IMR-90 (cell line): Measurements from ENCODE around the gene MEN1. TPM values are rescaled to one million over a fixed set of nuclear protein-coding genes. Genes with fewer than 3 reads are reported as not detected.

Experiments
- ATAC-seq: fragments of 200-7000 bp; cut with Tn5 transposase; 2 replicates; pipeline ENCODE4 v1.9.1; 2020; ENCODE audit warnings: low read depth, mild to moderate bottlenecking, moderate library complexity
- BruUV-seq: library from RNA; stranded (reverse); fragments of 400-500 nt; replicated peaks from 2 replicates; lab custom pipeline; 2021; lab: Mats Ljungman, UMichigan
- CTCF ChIA-PET: fragments of 300-600 bp; formaldehyde crosslinking; extraction: SDS; loops from one replicate; lab custom pipeline; 2021; ENCODE audit warnings: antibody characterized with exemption; lab: Yijun Ruan, JAX
- POLR2A ChIA-PET: fragments of 300-600 bp; sonication (Branson Sonifier 250); formaldehyde crosslinking; loops from one replicate; lab custom pipeline; 2022; ENCODE audit warnings: antibody characterized with exemption; ENCODE audit not compliant: unreplicated experiment; lab: Charles Lee
- DNase-seq: peaks from one replicate; pipeline ENCODE4 v3.0.0; 2013
- H2AFZ ChIP-seq: replicated peaks from 2 replicates; pipeline ENCODE3; 2013; ENCODE audit warnings: low read length, mild to moderate bottlenecking; ENCODE audit not compliant: poor library complexity
- H2AK5ac ChIP-seq: 2 replicates; pipeline ENCODE4 v1.6.1; 2013; ENCODE audit warnings: low read depth, low read length, inconsistent platforms
- H2AK9ac ChIP-seq: replicated peaks from 2 replicates; pipeline ENCODE3; 2013; ENCODE audit warnings: mild to moderate bottlenecking, low read depth, low read length, moderate library complexity; ENCODE audit not compliant: poor library complexity
- H2BK120ac ChIP-seq: 2 replicates; pipeline ENCODE4 v1.6.1; 2013; ENCODE audit warnings: low read depth, low read length, inconsistent platforms
- H2BK15ac ChIP-seq: 3 replicates; pipeline ENCODE4 v1.6.1; 2013; ENCODE audit warnings: low read depth, low read length, inconsistent platforms
- H2BK20ac ChIP-seq: 2 replicates; pipeline ENCODE4 v1.6.1; 2013; ENCODE audit warnings: low read depth, mild to moderate bottlenecking, inconsistent platforms, low read length, moderate library complexity
- H2BK5ac ChIP-seq: 2 replicates; pipeline ENCODE4 v1.6.1; 2013; ENCODE audit warnings: mild to moderate bottlenecking, low read depth, low read length, inconsistent platforms; ENCODE audit not compliant: poor library complexity, severe bottlenecking
- H3K14ac ChIP-seq: replicated peaks from 2 replicates; pipeline ENCODE4 v1.6.1; 2013; ENCODE audit warnings: low read depth, low read length, inconsistent platforms
- H3K18ac ChIP-seq: 2 replicates; pipeline ENCODE4 v1.6.1; 2013; ENCODE audit warnings: low read depth, low read length, control low read depth
- H3K23ac ChIP-seq: 2 replicates; pipeline ENCODE4 v1.6.1; 2013; ENCODE audit warnings: low read depth, low read length, inconsistent platforms
- H3K27ac ChIP-seq: 2 replicates; pipeline ENCODE4 v1.5.1; 2013; ENCODE audit warnings: mild to moderate bottlenecking, control low read depth, low read length; ENCODE audit not compliant: insufficient read depth
- H3K27me3 ChIP-seq: 2 replicates; pipeline ENCODE4 v1.6.1; 2013; ENCODE audit warnings: low read length; ENCODE audit not compliant: control insufficient read depth, insufficient read depth
- H3K36me3 ChIP-seq: 2 replicates; pipeline ENCODE4 v1.6.1; 2013; ENCODE audit warnings: low read length, mixed read lengths; ENCODE audit not compliant: control insufficient read depth, insufficient read depth
- H3K4ac ChIP-seq: 2 replicates; pipeline ENCODE4 v1.6.1; 2013; ENCODE audit warnings: low read depth, low read length, inconsistent platforms
- H3K4me1 ChIP-seq: 2 replicates; pipeline ENCODE4 v1.6.1; 2013; ENCODE audit warnings: low read length, mixed read lengths; ENCODE audit not compliant: control insufficient read depth, insufficient read depth
- H3K4me2 ChIP-seq: 2 replicates; pipeline ENCODE4 v1.6.1; 2013; ENCODE audit warnings: low read depth, mild to moderate bottlenecking, control low read depth, low read length, moderate library complexity
- H3K4me3 ChIP-seq: 2 replicates; pipeline ENCODE4 v1.5.1; 2013; ENCODE audit warnings: low read depth, mild to moderate bottlenecking, control low read depth, low read length, moderate library complexity; ENCODE audit not compliant: insufficient read depth
- H3K56ac ChIP-seq: 2 replicates; pipeline ENCODE4 v1.6.1; 2013; ENCODE audit warnings: low read length, inconsistent platforms; ENCODE audit not compliant: insufficient read depth; ENCODE audit errors: extremely low read depth
- H3K79me1 ChIP-seq, 2 experiments: 2 replicates each; pipeline ENCODE4 v1.6.1; 2013; ENCODE audit warnings: low read length in 2 of 2, inconsistent platforms in 1 of 2, low read depth in 1 of 2
- H3K9ac ChIP-seq: 2 replicates; pipeline ENCODE4 v1.6.1; 2013; ENCODE audit warnings: low read depth, low read length, control low read depth
- H3K9me1 ChIP-seq: 2 replicates; pipeline ENCODE4 v1.6.1; 2013; ENCODE audit warnings: low read length, inconsistent platforms; ENCODE audit not compliant: insufficient read depth
- H3K9me3 ChIP-seq: 2 replicates; pipeline ENCODE4 v1.6.1; 2013; ENCODE audit warnings: low read length; ENCODE audit not compliant: control insufficient read depth, insufficient read depth
- H4K20me1 ChIP-seq: 2 replicates; pipeline ENCODE4 v1.6.1; 2013; ENCODE audit warnings: low read length, inconsistent platforms; ENCODE audit not compliant: insufficient read depth
- H4K5ac ChIP-seq: 2 replicates; pipeline ENCODE4 v1.6.1; 2013; ENCODE audit warnings: mild to moderate bottlenecking, low read depth, low read length, control low read depth
- H4K8ac ChIP-seq, 2 experiments: 2 replicates each; pipeline ENCODE4 v1.6.1; 2013; ENCODE audit warnings: low read depth in 2 of 2, low read length in 2 of 2, control low read depth in 1 of 2, inconsistent platforms in 1 of 2
- H4K91ac ChIP-seq: 2 replicates; pipeline ENCODE4 v1.6.1; 2013; ENCODE audit warnings: low read depth, low read length, inconsistent platforms; ENCODE audit not compliant: insufficient read depth
- FOS ChIP-seq: fragments of 150-350 bp; IDR thresholded peaks from 2 replicates; pipeline ENCODE4 v1.6.1; 2016; ENCODE audit warnings: low read depth, low read length
- MAFK ChIP-seq: IDR thresholded peaks from 2 replicates; pipeline ENCODE4 v1.6.1; 2012; ENCODE audit warnings: low read depth, low read length, improper control_type of control experiment
- POLR2A ChIP-seq: IDR thresholded peaks from 2 replicates; pipeline ENCODE4 v1.6.1; 2012; ENCODE audit warnings: mild to moderate bottlenecking, low read depth, low read length
- RCOR1 ChIP-seq: IDR thresholded peaks from 2 replicates; pipeline ENCODE4 v1.6.1; 2012; ENCODE audit warnings: mild to moderate bottlenecking, low read length, improper control_type of control experiment; ENCODE audit not compliant: insufficient replicate concordance
- RFX5 ChIP-seq: IDR thresholded peaks from 2 replicates; pipeline ENCODE4 v1.8.0; 2012; ENCODE audit warnings: low read depth, mild to moderate bottlenecking, low read length, moderate library complexity
- USF2 ChIP-seq: fragments of 150-350 bp; IDR thresholded peaks from 2 replicates; pipeline ENCODE4 v1.6.1; 2017; ENCODE audit warnings: mild to moderate bottlenecking, antibody characterized with exemption, low read length, low read depth
- whole genome bisulfite sequencing, 2 experiments: methylation state at CpG; one replicate each; pipeline versions ENCODE4 v1.1.5 to v1.1.7; 2013; ENCODE audit warnings: missing lambda C conversion rate in 2 of 2; ENCODE audit not compliant: insufficient read length in 1 of 2; ENCODE audit errors: extremely low coverage in 2 of 2; 5-methylcytosine and 5-hydroxymethylcytosine counted together
- dilution Hi-C: fragments of 300-500 bp; cut with HindIII; formaldehyde crosslinking; loops from one replicate; pipeline ENCODE4 v1.14.3; 2018; ENCODE audit warnings: low sequenced_read_pairs; ENCODE audit not compliant: unreplicated experiment
- in situ Hi-C: fragments of 300-500 bp; cut with MboI; formaldehyde crosslinking; loops from 3 replicates; pipeline ENCODE4 v1.14.3; 2019; ENCODE audit warnings: low sequenced_read_pairs, inconsistent platforms, mixed read lengths
- intact Hi-C: fragments of 100-400 bp; cut with micrococcal nuclease; formaldehyde crosslinking; loops from 2 replicates; pipeline ENCODE4 v1.10.0; 2022
- polyA plus RNA-seq, 3 experiments: library from polyadenylated mRNA; depleted of rRNA; stranded (reverse); fragments of >200 nt; gene quantifications; 2 replicates each; pipeline ENCODE4 v1.2.3, GENCODE V29; 2012; ENCODE audit warnings: low replicate concordance in 1 of 3
- total RNA-seq: library from RNA; depleted of rRNA; stranded (reverse); fragments of >200 nt; gene quantifications from 2 replicates; pipeline ENCODE4 v1.2.3, GENCODE V29; 2012

MEN1 gene
- total and polyA plus RNA-seq, 2 of the 4 experiments (the other 2 are of a cell fraction) = 8.8 to 35.7 TPM

- Histone ChIP-seq H3K27ac (no peak overlapping the region), H3K4me3 (no peak overlapping the region), H4K8ac (no peak overlapping the region), H2BK5ac (no peak overlapping the region), H2AK5ac (no peak overlapping the region), H4K20me1 (no peaks in the 10 kb centered on the region), H2BK120ac (no peak overlapping the region), H3K9me3 (no peaks in the 10 kb centered on the region), H3K9me1 (no peaks in the 10 kb centered on the region), H3K56ac (no peak overlapping the region), H2AFZ (no peak overlapping the region), H3K79me1 (no peaks in the 10 kb centered on the region), H3K18ac (no peak overlapping the region), H3K27me3 (no peaks in the 10 kb centered on the region), H3K9ac (no peak overlapping the region), H3K14ac (no peak overlapping the region), H2BK20ac (no peak overlapping the region), H4K91ac (no peak overlapping the region), H4K5ac (no peak overlapping the region), H2BK15ac (no peak overlapping the region), H3K4ac (no peak overlapping the region), H3K36me3 (peaks cover 17% of the 10 kb centered on the region), H2AK9ac (no peak overlapping the region), H3K23ac (no peak overlapping the region), H3K4me2 (no peak overlapping the region), H3K4me1 (no peaks in the 10 kb centered on the region)
- BruUV-seq = no TSS peak
- no peak for ATAC-seq
- dilution Hi-C loops (no loop called here), in situ Hi-C loops (no loop called here), intact Hi-C loops (loop anchor here (2.0 kb wide), 1 partner anchor 228 kb away; the partner anchor contains the start of gene ARL2)
- ChIA-PET POLR2A (no interaction called here), CTCF (no interaction called here)
- TF ChIP-seq RFX5 (no peak), RCOR1 (no peak), MAFK (no peak), POLR2A (no peak), USF2 (no peak), FOS (no peak)
- 100% methylated on average over 3 of the region's 10 CpGs; no CpG with 5 or more reads in 1 of the 2 experiments for WGBS, 2 experiments
- no peak for DNase-seq
Observed at GRCh38 chr11:64786308-64786707, 24.0 kb downstream of the MEN1 start.
